Measurements from ENCODE around the gene TMEM92.

DNA sequence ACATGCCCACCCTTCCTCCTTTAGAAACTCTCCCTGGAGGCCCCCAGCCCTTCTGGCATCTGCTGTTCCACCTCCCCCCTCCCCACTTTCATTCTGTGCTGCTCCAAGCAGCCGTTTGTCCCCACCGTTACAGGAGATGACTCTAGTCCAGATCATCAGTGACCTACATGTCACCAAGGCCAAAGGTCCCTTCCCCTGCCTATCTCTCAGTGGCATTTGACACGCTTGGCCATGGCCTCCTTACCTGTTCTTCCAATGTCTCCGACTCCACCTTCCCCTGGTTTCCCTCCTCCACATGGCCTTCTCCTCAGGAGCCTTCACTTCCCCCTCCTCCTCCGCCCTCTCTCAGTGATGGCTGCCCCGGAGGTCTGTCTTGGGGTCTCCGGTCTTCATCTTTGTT lies 9.4 kb downstream of the TMEM92 start:
- TF ChIP-seq GATA2 (IDR thresholded peaks at IDR 0.05; ENCODE audit: low read depth, low read length): no peak
- no peak for TF ChIP-seq GATA3 (IDR thresholded peaks at IDR 0.05; ENCODE audit: low read depth, low read length)

Measured in SH-SY5Y (cell line).